ENCODE results near the gene POC1A. TPM values are rescaled to one million over a fixed set of nuclear protein-coding genes. Genes with fewer than 3 reads are reported as not detected.

Gene POC1A
- total and polyA plus RNA-seq, 9 of the 15 experiments (the other 6 are each of a cell fraction or from before 2014, with no cell fraction given): 7.2 to 17.5 (median 12.1) TPM

DNA sequence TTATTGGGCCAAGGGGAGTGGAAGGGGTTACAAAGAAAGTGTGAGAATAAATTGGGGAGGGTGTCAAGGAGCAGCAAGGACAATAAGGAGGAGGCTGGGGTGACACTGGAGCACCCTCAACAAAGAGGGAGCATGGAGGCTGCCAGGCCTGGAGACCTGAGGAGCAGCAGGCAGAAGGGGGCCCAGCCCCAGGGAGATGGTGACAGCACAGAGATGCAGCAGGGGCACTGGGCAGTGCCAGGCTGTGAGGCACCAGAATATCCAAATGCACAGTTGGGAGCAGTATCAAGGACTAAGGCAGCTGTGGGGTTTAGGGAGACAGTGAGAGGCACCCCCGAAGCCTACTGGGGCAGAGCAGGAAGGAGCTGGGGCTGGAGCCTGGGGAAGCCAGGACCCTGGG, 24.3 kb upstream of the POC1A start:
- H3K4me3 ChIP-seq: no peak overlapping the region
- CTCF ChIA-PET (ENCODE audit: low intra/inter-chr PET ratio): no interaction called here
- no peaks in the 10 kb centered on the region for H3K9me1 ChIP-seq (ENCODE audit: control insufficient read depth, insufficient read depth, low read length)
- BruUV-seq (replicated peaks): no TSS peak
- H3K27ac ChIP-seq (ENCODE audit: extremely low read depth, low read depth, low read length): no peak overlapping the region
- H3K4me1 ChIP-seq (replicated peaks in 1 of 2; ENCODE audit: control insufficient read depth in 2 of 2, insufficient read depth in 2 of 2, low read length in 2 of 2): peaks cover 17 to 39% of the 10 kb centered on the region in 2 experiments; a peak in 4 of 5 replicates
- no peaks in the 10 kb centered on the region for H3K36me3 ChIP-seq (ENCODE audit: control insufficient read depth, insufficient read depth, low read length)
- no peak overlapping the region for H3K4me2 ChIP-seq (ENCODE audit: insufficient read depth, low read length)
- no peak for ATAC-seq
- 56% methylated on average over 1 of the region's 1 CpG for WGBS (ENCODE audit: insufficient coverage, low coverage, missing lambda C conversion rate)
- no peak overlapping the region for H2AFZ ChIP-seq (ENCODE audit: low read depth, low read length)
- no peaks in the 10 kb centered on the region for H4K20me1 ChIP-seq (replicated peaks; ENCODE audit: control insufficient read depth, insufficient read depth, low read length)
- H3K9me3 ChIP-seq (replicated peaks; ENCODE audit: control insufficient read depth, insufficient read depth, low read depth, low read length): no peaks in the 10 kb centered on the region
- H3K79me2 ChIP-seq (ENCODE audit: control insufficient read depth, insufficient read depth, low read length): no peaks in the 10 kb centered on the region
- intact Hi-C loops (cut with micrococcal nuclease) (no loop called here), in situ Hi-C loops (cut with MboI) (no loop called here)
- H3K9ac ChIP-seq (ENCODE audit: insufficient read depth in 1 of 2, low read depth in 2 of 2, low read length in 2 of 2): no peak overlapping the region
- no peak for DNase-seq (ENCODE audit: extremely low read depth in 1 of 4, low spot score in 3 of 4)
- H3K27me3 ChIP-seq (ENCODE audit: control insufficient read depth in 2 of 2, insufficient read depth in 2 of 2, low read length in 2 of 2): no peaks in the 10 kb centered on the region
- no peak for FAIRE-seq
- POLR2A ChIA-PET: interaction anchor here (0.6 to 1.1 kb wide), 3 partner anchors 18 to 119 kb away, joined by 3 read pairs; partner anchors contain the start of gene POC1A
- TF ChIP-seq EWSR1 (IDR thresholded peaks at IDR 0.05; ENCODE audit: borderline replicate concordance, low read depth, partially characterized antibody): no peak
- TF ChIP-seq, protein P1, sequence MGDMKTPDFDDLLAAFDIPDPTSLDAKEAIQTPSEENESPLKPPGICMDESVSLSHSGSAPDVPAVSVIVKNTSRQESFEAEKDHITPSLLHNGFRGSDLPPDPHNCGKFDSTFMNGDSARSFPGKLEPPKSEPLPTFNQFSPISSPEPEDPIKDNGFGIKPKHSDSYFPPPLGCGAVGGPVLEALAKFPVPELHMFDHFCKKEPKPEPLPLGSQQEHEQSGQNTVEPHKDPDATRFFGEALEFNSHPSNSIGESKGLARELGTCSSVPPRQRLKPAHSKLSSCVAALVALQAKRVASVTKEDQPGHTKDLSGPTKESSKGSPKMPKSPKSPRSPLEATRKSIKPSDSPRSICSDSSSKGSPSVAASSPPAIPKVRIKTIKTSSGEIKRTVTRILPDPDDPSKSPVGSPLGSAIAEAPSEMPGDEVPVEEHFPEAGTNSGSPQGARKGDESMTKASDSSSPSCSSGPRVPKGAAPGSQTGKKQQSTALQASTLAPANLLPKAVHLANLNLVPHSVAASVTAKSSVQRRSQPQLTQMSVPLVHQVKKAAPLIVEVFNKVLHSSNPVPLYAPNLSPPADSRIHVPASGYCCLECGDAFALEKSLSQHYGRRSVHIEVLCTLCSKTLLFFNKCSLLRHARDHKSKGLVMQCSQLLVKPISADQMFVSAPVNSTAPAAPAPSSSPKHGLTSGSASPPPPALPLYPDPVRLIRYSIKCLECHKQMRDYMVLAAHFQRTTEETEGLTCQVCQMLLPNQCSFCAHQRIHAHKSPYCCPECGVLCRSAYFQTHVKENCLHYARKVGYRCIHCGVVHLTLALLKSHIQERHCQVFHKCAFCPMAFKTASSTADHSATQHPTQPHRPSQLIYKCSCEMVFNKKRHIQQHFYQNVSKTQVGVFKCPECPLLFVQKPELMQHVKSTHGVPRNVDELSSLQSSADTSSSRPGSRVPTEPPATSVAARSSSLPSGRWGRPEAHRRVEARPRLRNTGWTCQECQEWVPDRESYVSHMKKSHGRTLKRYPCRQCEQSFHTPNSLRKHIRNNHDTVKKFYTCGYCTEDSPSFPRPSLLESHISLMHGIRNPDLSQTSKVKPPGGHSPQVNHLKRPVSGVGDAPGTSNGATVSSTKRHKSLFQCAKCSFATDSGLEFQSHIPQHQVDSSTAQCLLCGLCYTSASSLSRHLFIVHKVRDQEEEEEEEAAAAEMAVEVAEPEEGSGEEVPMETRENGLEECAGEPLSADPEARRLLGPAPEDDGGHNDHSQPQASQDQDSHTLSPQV (IDR thresholded peaks at IDR 0.05): no peak
- no peak for TF ChIP-seq RCOR1 (IDR thresholded peaks at IDR 0.05; ENCODE audit: borderline replicate concordance in 1 of 2, low read depth in 2 of 2, low read length in 2 of 2)
- no peak for TF ChIP-seq PHB (CRISPR knock-in tag; IDR thresholded peaks at IDR 0.05)
- TF ChIP-seq, protein P2, sequence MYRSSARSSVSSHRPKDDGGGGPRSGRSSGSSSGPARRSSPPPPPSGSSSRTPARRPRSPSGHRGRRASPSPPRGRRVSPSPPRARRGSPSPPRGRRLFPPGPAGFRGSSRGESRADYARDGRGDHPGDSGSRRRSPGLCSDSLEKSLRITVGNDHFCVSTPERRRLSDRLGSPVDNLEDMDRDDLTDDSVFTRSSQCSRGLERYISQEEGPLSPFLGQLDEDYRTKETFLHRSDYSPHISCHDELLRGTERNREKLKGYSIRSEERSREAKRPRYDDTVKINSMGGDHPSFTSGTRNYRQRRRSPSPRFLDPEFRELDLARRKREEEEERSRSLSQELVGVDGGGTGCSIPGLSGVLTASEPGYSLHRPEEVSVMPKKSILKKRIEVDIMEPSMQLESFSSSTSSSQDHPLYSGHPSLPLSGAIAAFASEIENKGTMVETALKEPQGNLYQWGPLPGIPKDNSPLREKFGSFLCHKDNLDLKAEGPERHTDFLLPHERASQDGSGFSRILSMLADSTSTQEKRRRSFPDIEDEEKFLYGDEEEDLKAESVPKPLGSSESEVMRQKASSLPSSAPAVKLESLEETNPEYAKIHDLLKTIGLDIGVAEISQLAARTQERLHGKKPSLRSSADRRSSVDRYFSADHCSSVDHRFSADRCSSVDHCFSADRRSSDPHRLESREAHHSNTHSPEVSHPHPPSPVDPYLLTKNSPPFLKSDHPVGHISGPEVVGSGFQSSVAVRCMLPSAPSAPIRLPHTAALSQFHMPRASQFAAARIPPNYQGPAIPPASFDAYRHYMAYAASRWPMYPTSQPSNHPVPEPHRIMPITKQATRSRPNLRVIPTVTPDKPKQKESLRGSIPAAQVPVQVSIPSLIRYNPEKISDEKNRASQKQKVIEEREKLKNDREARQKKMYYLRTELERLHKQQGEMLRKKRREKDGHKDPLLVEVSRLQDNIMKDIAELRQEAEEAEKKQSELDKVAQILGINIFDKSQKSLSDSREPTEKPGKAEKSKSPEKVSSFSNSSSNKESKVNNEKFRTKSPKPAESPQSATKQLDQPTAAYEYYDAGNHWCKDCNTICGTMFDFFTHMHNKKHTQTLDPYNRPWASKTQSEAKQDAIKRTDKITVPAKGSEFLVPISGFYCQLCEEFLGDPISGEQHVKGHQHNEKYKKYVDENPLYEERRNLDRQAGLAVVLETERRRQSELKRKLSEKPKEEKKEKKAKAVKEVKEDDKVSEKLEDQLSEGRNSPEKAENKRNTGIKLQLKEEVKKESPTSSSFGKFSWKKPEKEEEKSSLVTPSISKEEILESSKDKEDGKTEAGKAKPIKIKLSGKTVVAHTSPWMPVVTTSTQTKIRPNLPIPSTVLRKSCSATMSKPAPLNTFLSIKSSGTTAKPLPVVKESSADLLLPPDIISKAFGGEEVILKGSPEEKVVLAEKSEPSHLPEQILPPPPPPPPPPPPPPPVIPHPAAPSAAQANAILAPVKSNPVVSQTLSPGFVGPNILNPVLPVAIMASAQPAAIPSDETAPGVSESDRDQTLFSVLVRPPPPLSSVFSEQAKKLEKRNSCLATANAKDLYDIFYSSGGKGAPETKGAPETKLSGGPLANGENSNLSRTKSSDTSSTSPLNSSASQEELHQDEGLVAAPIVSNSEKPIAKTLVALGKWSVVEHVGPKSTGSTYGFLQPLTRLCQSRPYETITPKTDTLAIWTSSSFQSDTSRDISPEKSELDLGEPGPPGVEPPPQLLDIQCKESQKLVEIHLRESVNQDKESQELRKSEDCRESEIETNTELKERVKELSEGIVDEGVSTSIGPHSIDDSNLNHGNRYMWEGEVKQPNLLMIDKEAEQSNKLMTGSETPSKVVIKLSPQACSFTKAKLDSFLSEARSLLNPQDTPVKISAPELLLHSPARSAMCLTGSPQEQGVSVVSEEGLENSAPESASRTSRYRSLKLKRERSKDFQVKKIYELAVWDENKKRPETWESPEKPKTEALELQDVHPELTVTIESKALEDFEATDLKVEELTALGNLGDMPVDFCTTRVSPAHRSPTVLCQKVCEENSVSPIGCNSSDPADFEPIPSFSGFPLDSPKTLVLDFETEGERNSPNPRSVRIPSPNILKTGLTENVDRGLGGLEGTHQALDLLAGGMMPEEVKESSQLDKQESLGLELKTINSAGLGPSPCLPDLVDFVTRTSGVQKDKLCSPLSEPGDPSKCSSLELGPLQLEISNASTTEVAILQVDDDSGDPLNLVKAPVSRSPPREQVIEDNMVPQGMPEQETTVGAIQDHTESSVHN (IDR thresholded peaks at IDR 0.05; ENCODE audit: borderline replicate concordance in 1 of 2, low read depth in 1 of 2): no peak
- TF ChIP-seq, protein P3, sequence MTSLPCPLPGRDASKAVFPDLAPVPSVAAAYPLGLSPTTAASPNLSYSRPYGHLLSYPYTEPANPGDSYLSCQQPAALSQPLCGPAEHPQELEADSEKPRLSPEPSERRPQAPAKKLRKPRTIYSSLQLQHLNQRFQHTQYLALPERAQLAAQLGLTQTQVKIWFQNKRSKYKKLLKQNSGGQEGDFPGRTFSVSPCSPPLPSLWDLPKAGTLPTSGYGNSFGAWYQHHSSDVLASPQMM (CRISPR knock-in tag; IDR thresholded peaks at IDR 0.05): no peak
- TF ChIP-seq, protein P4, sequence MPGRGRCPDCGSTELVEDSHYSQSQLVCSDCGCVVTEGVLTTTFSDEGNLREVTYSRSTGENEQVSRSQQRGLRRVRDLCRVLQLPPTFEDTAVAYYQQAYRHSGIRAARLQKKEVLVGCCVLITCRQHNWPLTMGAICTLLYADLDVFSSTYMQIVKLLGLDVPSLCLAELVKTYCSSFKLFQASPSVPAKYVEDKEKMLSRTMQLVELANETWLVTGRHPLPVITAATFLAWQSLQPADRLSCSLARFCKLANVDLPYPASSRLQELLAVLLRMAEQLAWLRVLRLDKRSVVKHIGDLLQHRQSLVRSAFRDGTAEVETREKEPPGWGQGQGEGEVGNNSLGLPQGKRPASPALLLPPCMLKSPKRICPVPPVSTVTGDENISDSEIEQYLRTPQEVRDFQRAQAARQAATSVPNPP (IDR thresholded peaks at IDR 0.05; ENCODE audit: borderline replicate concordance, insufficient read depth, insufficient read length): no peak

Data from K562 (cell line).